H1 (cell line): ENCODE data around the gene AMH. TPM values are rescaled to one million over a fixed set of nuclear protein-coding genes. Genes with fewer than 3 reads are reported as not detected.

Experiments used
- CTCF ChIA-PET: fragments of 300-600 bp; sonication (Branson Sonifier 250); formaldehyde crosslinking; loops from one replicate; lab custom pipeline; 2021; ENCODE audit not compliant: partially characterized antibody; lab: Charles Lee
- POLR2A ChIA-PET: fragments of 300-600 bp; sonication (Branson Sonifier 250); formaldehyde crosslinking; loops from one replicate; lab custom pipeline; 2021; ENCODE audit warnings: inconsistent platforms; ENCODE audit not compliant: partially characterized antibody; lab: Charles Lee
- DNase-seq, 2 experiments: peaks; one replicate each; pipeline versions ENCODE4 v3.0.0 to v3.0.0-alpha.2; 2010 to 2022; ENCODE audit warnings: low spot score in 2 of 2, low read depth in 1 of 2, mixed read lengths in 1 of 2
- FAIRE-seq: peaks from 2 replicates; lab custom pipeline; 2011; peaks lifted over from hg19 to GRCh38; lab: Jason Lieb, UNC
- H2AFZ ChIP-seq: 2 replicates; pipeline ENCODE4 v1.8.1; 2012; ENCODE audit warnings: low read length, inconsistent platforms
- H2AK5ac ChIP-seq: 2 replicates; pipeline ENCODE4 v1.6.1; 2013; ENCODE audit warnings: low read depth, low read length
- H2BK120ac ChIP-seq: replicated peaks from 2 replicates; pipeline ENCODE3; 2013; ENCODE audit warnings: low read depth, low read length, inconsistent platforms
- H2BK12ac ChIP-seq: 2 replicates; pipeline ENCODE4 v1.6.1; 2013; ENCODE audit warnings: low read depth, low read length
- H2BK15ac ChIP-seq: 2 replicates; pipeline ENCODE4 v1.6.1; 2013; ENCODE audit warnings: low read length
- H2BK20ac ChIP-seq: 2 replicates; pipeline ENCODE4 v1.6.1; 2013; ENCODE audit warnings: low read length
- H2BK5ac ChIP-seq: 2 replicates; pipeline ENCODE4 v1.6.1; 2013; ENCODE audit warnings: low read depth, low read length
- H3K14ac ChIP-seq: 2 replicates; pipeline ENCODE4 v1.6.1; 2013; ENCODE audit warnings: inconsistent platforms; ENCODE audit not compliant: insufficient read length
- H3K18ac ChIP-seq: 2 replicates; pipeline ENCODE4 v1.6.1; 2013; ENCODE audit warnings: low read length; ENCODE audit errors: extremely low read depth
- H3K23ac ChIP-seq: 2 replicates; pipeline ENCODE4 v1.6.1; 2013; ENCODE audit warnings: inconsistent platforms; ENCODE audit not compliant: insufficient read length
- H3K23me2 ChIP-seq: 2 replicates; pipeline ENCODE4 v1.6.1; 2013; ENCODE audit warnings: low read depth, low read length
- H3K27ac ChIP-seq: 2 replicates; pipeline ENCODE4 v1.6.1; 2011; ENCODE audit warnings: low read depth, low read length, inconsistent platforms
- H3K27me3 ChIP-seq, 4 experiments: replicated peaks in 1 of 4; 1 replicate in 1 of 4; 2 replicates in 3 of 4; pipeline versions ENCODE4 v1.6.1 to v1.8.1; 2011 to 2013; ENCODE audit warnings: low read length in 3 of 4, mild to moderate bottlenecking in 3 of 4, inconsistent platforms in 2 of 4, mixed read lengths in 2 of 4, moderate library complexity in 1 of 4; ENCODE audit not compliant: control insufficient read depth in 3 of 4, insufficient read depth in 3 of 4; ENCODE audit errors: extremely low read depth in 1 of 4
- H3K36me3 ChIP-seq, 4 experiments: 2 replicates each; pipeline versions ENCODE4 v1.6.1 to v1.8.1; 2011 to 2013; ENCODE audit warnings: mild to moderate bottlenecking in 4 of 4, low read length in 3 of 4, moderate library complexity in 2 of 4, control low read depth in 1 of 4, inconsistent platforms in 1 of 4; ENCODE audit not compliant: insufficient read depth in 4 of 4, control insufficient read depth in 2 of 4
- H3K4ac ChIP-seq: replicated peaks from 2 replicates; pipeline ENCODE3; 2013; ENCODE audit warnings: low read length, low read depth, mixed read lengths, inconsistent platforms; ENCODE audit not compliant: insufficient read length
- H3K4me1 ChIP-seq, 4 experiments: replicated peaks in 1 of 4; 1 replicate in 1 of 4; 2 replicates in 3 of 4; pipeline versions ENCODE4 v1.6.1 to v1.8.1; 2011 to 2013; ENCODE audit warnings: low read length in 3 of 4, inconsistent platforms in 2 of 4, mixed read lengths in 1 of 4; ENCODE audit not compliant: insufficient read depth in 4 of 4, control insufficient read depth in 3 of 4
- H3K4me2 ChIP-seq, 2 experiments: 2 replicates each; pipeline versions ENCODE4 v1.6.1 to v1.8.1; 2011 to 2013; ENCODE audit warnings: low read depth in 2 of 2, low read length in 2 of 2, control low read depth in 1 of 2, inconsistent platforms in 1 of 2, mild to moderate bottlenecking in 1 of 2; ENCODE audit not compliant: insufficient read depth in 1 of 2
- H3K4me3 ChIP-seq, 4 experiments: fragments of 200-600, 300-600 bp in 1 of 4; sonication (generic), shearing (Covaris generic), sonication (Bioruptor Twin) in 1 of 4; 2 replicates each; pipeline versions ENCODE4 v1.5.1 to v1.8.1; 2011 to 2016; ENCODE audit warnings: low read length in 4 of 4, low read depth in 3 of 4, control low read depth in 2 of 4, inconsistent platforms in 2 of 4, mild to moderate bottlenecking in 2 of 4, mixed read lengths in 1 of 4, moderate library complexity in 1 of 4; ENCODE audit not compliant: insufficient read depth in 2 of 4; ENCODE audit errors: extremely low read depth in 1 of 4
- H3K56ac ChIP-seq: replicated peaks from 2 replicates; pipeline ENCODE3; 2013; ENCODE audit warnings: low read depth, mild to moderate bottlenecking, mixed read lengths, low read length, inconsistent platforms; ENCODE audit not compliant: insufficient read length
- H3K79me1 ChIP-seq: 2 replicates; pipeline ENCODE4 v1.6.1; 2013; ENCODE audit warnings: low read depth, low read length, control low read depth
- H3K79me2 ChIP-seq, 2 experiments: 2 replicates each; pipeline versions ENCODE4 v1.6.1 to v1.8.1; 2012 to 2013; ENCODE audit warnings: low read length in 2 of 2, mild to moderate bottlenecking in 2 of 2, inconsistent platforms in 1 of 2; ENCODE audit not compliant: insufficient read depth in 2 of 2, control insufficient read depth in 1 of 2
- H3K9ac ChIP-seq, 4 experiments: replicated peaks in 1 of 4; 1 replicate in 1 of 4; 2 replicates in 3 of 4; pipeline versions ENCODE4 v1.6.1 to v1.8.1; 2011 to 2013; ENCODE audit warnings: low read depth in 3 of 4, low read length in 3 of 4, control low read depth in 2 of 4, mild to moderate bottlenecking in 2 of 4, moderate library complexity in 2 of 4, inconsistent platforms in 1 of 4; ENCODE audit errors: extremely low read depth in 1 of 4
- H3K9me3 ChIP-seq, 2 experiments: 2 replicates each; pipeline versions ENCODE4 v1.6.1 to v1.8.1; 2012 to 2013; ENCODE audit warnings: mild to moderate bottlenecking in 2 of 2, moderate library complexity in 2 of 2, control low read depth in 1 of 2, inconsistent platforms in 1 of 2, low read depth in 1 of 2, low read length in 1 of 2, mixed read lengths in 1 of 2; ENCODE audit not compliant: insufficient read depth in 2 of 2
- H4K20me1 ChIP-seq, 2 experiments: replicated peaks in 1 of 2; 2 replicates each; pipeline versions ENCODE3 to v1.8.1; 2011 to 2013; ENCODE audit warnings: inconsistent platforms in 2 of 2, low read length in 2 of 2, mild to moderate bottlenecking in 1 of 2; ENCODE audit not compliant: insufficient read depth in 2 of 2, control insufficient read depth in 1 of 2
- H4K5ac ChIP-seq: 2 replicates; pipeline ENCODE4 v1.6.1; 2013; ENCODE audit warnings: low read length, low read depth, mixed read lengths, inconsistent platforms; ENCODE audit not compliant: insufficient read length
- H4K8ac ChIP-seq: 2 replicates; pipeline ENCODE4 v1.8.0; 2013; ENCODE audit warnings: mild to moderate bottlenecking, moderate library complexity, low read length, inconsistent platforms; ENCODE audit not compliant: insufficient read depth; ENCODE audit errors: extremely low read depth
- H4K91ac ChIP-seq: replicated peaks from 2 replicates; pipeline ENCODE3; 2013; ENCODE audit warnings: low read length, mixed read lengths, inconsistent platforms; ENCODE audit not compliant: insufficient read length
- EP300 ChIP-seq, 2 experiments: IDR thresholded peaks; 1 replicate in 1 of 2; 2 replicates in 1 of 2; pipeline ENCODE4 v1.6.1; 2011 to 2012; ENCODE audit warnings: low read depth in 2 of 2, low read length in 2 of 2, mild to moderate bottlenecking in 2 of 2, borderline replicate concordance in 1 of 2, inconsistent platforms in 1 of 2, moderate library complexity in 1 of 2
- FOSL1 ChIP-seq: IDR thresholded peaks from 2 replicates; pipeline ENCODE4 v1.6.1; 2011; ENCODE audit warnings: mild to moderate bottlenecking, low read depth, low read length, moderate library complexity; ENCODE audit not compliant: insufficient read depth
- GTF2F1 ChIP-seq: IDR thresholded peaks from 2 replicates; pipeline ENCODE4 v1.6.1; 2012; ENCODE audit warnings: low read depth, low read length, improper control_type of control experiment, borderline replicate concordance
- POLR2AphosphoS5 ChIP-seq: IDR thresholded peaks from 2 replicates; pipeline ENCODE4 v1.6.1; 2011; ENCODE audit warnings: low read depth, low read length
- POU5F1 ChIP-seq: IDR thresholded peaks from 2 replicates; pipeline ENCODE4 v1.6.1; 2011; ENCODE audit warnings: low read depth, mild to moderate bottlenecking, low read length, moderate library complexity
- YY1 ChIP-seq: IDR thresholded peaks from 2 replicates; pipeline ENCODE4 v1.6.1; 2011; ENCODE audit warnings: low read depth, mild to moderate bottlenecking, low read length
- ZNF274 ChIP-seq: IDR thresholded peaks from 2 replicates; pipeline ENCODE4 v1.7.0; 2012; ENCODE audit warnings: low read length, borderline replicate concordance; ENCODE audit errors: extremely low read depth
- WGBS, 2 experiments: shearing (Covaris generic) in 1 of 2; methylation state at CpG; one replicate each; pipeline versions ENCODE4 v1.1.6 to v1.1.7; 2013 to 2015; ENCODE audit warnings: low lambda C conversion rate in 2 of 2, mixed read lengths in 2 of 2, inconsistent platforms in 1 of 2, low coverage in 1 of 2, missing lambda C conversion rate in 1 of 2; ENCODE audit not compliant: insufficient replicate concordance in 2 of 2, insufficient coverage in 1 of 2, insufficient read length in 1 of 2; ENCODE audit errors: extremely low coverage in 1 of 2, missing lambda C conversion rate in 1 of 2; 5-methylcytosine and 5-hydroxymethylcytosine counted together
- polyA plus RNA-seq, 7 experiments: library from polyadenylated mRNA; depleted of rRNA in 3 of 7; stranded (reverse) in 5 of 7; unstranded in 2 of 7; fragments of >200 nt in 5 of 7; fragments of 200-250 nt in 2 of 7; gene quantifications; 1 replicate in 5 of 7; 2 replicates in 1 of 7; 4 replicates in 1 of 7; pipeline versions ENCODE4 v1.2.1 to v1.2.3, GENCODE V29; 2011 to 2013; ENCODE audit warnings: missing spikeins in 2 of 7, mixed read lengths in 2 of 7
- total RNA-seq: library from RNA; stranded (reverse); fragmentation: NEBNext Ultra II Directional; extraction: Animal tissue kit (Norgen Biotek cat#: 25700); gene quantifications from 2 replicates; pipeline ENCODE4 v1.2.1, GENCODE V29; 2021
- TF ChIP-seq, protein P1 (sequence below), 3 experiments: IDR thresholded peaks; 1 replicate in 2 of 3; 2 replicates in 1 of 3; pipeline versions ENCODE4 v1.5.1 to v1.6.1; 2011; ENCODE audit warnings: low read length in 3 of 3, mild to moderate bottlenecking in 3 of 3, inconsistent platforms in 2 of 3, low read depth in 1 of 3, moderate library complexity in 1 of 3; ENCODE audit not compliant: insufficient read depth in 1 of 3; ENCODE audit errors: control extremely low read depth in 1 of 3

The AMH gene
- total and polyA plus RNA-seq, 2 of the 8 experiments (the other 6 are each of a cell fraction or from before 2014, with no cell fraction given) = 10.5 to 15.4 TPM

DNA sequence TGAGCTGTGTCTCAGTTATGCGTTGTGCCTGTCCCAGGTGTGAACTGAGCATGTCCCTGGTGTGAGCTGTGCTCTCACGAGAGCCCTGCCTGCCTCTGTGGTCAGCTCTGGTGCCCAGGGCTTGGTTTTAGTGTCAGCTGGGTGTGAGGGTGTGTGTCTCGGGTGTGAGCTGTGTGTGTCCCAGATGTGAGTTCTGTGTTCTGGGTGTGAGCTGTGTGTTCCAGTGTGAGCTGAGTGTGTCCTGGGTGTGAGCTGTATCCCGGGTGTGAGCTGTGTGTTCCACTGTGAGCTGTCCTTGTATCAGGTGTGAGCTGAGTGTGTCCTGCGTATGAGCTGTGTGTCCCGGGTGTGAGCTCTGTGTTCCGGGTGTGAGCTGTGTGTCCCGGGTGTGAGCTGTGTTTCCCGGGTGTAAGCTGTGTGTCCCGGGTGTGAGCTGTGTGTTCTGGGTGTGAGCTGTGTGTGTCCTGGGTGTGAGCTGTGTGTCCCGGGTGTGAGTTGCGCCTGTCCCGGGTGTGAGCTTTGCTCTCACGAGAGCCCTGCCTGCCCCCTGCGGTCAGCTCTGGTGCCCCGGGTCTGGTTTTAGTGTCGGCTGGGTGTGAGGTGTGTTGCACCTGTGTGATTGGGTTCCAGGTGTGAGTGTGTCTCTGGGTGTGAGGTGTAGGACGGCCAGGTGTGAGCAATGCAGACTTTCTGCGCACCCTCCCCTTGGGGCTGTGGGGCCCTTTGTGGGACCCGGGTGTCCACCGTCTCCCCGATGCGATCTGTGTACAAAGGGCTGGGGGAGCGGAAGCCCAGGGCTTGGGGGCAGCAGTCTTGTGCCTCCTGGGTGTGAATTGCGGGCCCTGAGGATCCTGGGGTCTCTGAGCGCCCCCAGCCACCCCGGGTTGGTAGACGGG lies 39.9 kb downstream of the AMH start:
- Histone ChIP-seq H3K4me2 (peak overlapping the region in 1 of 2 experiments; percentile 8; a peak in 2 of 4 replicates), H4K20me1 (peaks cover 0 to 11% of the 10 kb centered on the region in 2 experiments), H4K5ac (no peak overlapping the region), H3K56ac (no peak overlapping the region), H3K23me2 (peaks cover 10% of the 10 kb centered on the region; the same call in 1 of the 2 replicates), H4K8ac (no peak overlapping the region), H3K9me3 (no peaks in the 10 kb centered on the region), H4K91ac (peak overlapping the region; percentile 40), H3K4me1 (peaks cover 0 to 22% (median 9%) of the 10 kb centered on the region in 4 experiments; a peak in 5 of 7 replicates), H2BK20ac (no peak overlapping the region), H3K4ac (no peak overlapping the region), H3K18ac (no peak overlapping the region; the same call in 1 of the 2 replicates), H3K23ac (no peak overlapping the region), H2AFZ (no peak overlapping the region), H3K4me3 (peak overlapping the region in 1 of 4 experiments; percentile 56; a peak in 2 of 8 replicates), H2BK12ac (peak overlapping the region; percentile 84; the same call in 1 of the 2 replicates), H3K14ac (no peak overlapping the region), H2BK15ac (peak overlapping the region; percentile 75), H2BK120ac (peak overlapping the region; percentile 43), H3K79me1 (no peaks in the 10 kb centered on the region), H3K9ac (no peak overlapping the region), H2BK5ac (no peak overlapping the region; the same call in 1 of the 2 replicates), H3K79me2 (no peaks in the 10 kb centered on the region), H3K27ac (no peak overlapping the region), H2AK5ac (peak overlapping the region; percentile 84; the same call in 1 of the 2 replicates), H3K36me3 (peaks cover 0 to 6% (median 0%) of the 10 kb centered on the region in 4 experiments; a peak in 1 of 8 replicates), H3K27me3 (peaks cover 40 to 66% (median 59%) of the 10 kb centered on the region in 4 experiments)
- FAIRE-seq (no peak), DNase-seq (no peak)
- WGBS, 2 experiments = 86% methylated on average over 22 of the region's 28 CpGs; no CpG with 5 or more reads in 1 of the 2 experiments
- CTCF ChIA-PET = interaction anchor here (0.8 to 5.0 kb wide), 8 partner anchors 12 to 111 kb away, joined by 3 to 46 read pairs (median 5); no protein-coding TSS in a partner anchor
- POLR2A ChIA-PET = interaction anchor here (0.8 to 3.1 kb wide), 8 partner anchors 10 to 45 kb away, joined by 3 to 25 read pairs (median 4); no protein-coding TSS in a partner anchor
- TF ChIP-seq POU5F1 = no peak
- TF ChIP-seq YY1 = no peak
- TF ChIP-seq GTF2F1 = no peak
- TF ChIP-seq POLR2AphosphoS5 = no peak
- no peak for TF ChIP-seq ZNF274
- TF ChIP-seq, protein P1, sequence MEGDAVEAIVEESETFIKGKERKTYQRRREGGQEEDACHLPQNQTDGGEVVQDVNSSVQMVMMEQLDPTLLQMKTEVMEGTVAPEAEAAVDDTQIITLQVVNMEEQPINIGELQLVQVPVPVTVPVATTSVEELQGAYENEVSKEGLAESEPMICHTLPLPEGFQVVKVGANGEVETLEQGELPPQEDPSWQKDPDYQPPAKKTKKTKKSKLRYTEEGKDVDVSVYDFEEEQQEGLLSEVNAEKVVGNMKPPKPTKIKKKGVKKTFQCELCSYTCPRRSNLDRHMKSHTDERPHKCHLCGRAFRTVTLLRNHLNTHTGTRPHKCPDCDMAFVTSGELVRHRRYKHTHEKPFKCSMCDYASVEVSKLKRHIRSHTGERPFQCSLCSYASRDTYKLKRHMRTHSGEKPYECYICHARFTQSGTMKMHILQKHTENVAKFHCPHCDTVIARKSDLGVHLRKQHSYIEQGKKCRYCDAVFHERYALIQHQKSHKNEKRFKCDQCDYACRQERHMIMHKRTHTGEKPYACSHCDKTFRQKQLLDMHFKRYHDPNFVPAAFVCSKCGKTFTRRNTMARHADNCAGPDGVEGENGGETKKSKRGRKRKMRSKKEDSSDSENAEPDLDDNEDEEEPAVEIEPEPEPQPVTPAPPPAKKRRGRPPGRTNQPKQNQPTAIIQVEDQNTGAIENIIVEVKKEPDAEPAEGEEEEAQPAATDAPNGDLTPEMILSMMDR (IDR thresholded peaks at IDR 0.05; ENCODE audit: control extremely low read depth in 1 of 3, insufficient read depth in 1 of 3, low read depth in 1 of 3, low read length in 3 of 3) = no peak
- TF ChIP-seq EP300 (IDR thresholded peaks at IDR 0.05; ENCODE audit: borderline replicate concordance in 1 of 2, low read depth in 2 of 2, low read length in 2 of 2) = no peak
- TF ChIP-seq FOSL1 = no peak
